ENCODE results near the gene SERINC5.

DNA sequence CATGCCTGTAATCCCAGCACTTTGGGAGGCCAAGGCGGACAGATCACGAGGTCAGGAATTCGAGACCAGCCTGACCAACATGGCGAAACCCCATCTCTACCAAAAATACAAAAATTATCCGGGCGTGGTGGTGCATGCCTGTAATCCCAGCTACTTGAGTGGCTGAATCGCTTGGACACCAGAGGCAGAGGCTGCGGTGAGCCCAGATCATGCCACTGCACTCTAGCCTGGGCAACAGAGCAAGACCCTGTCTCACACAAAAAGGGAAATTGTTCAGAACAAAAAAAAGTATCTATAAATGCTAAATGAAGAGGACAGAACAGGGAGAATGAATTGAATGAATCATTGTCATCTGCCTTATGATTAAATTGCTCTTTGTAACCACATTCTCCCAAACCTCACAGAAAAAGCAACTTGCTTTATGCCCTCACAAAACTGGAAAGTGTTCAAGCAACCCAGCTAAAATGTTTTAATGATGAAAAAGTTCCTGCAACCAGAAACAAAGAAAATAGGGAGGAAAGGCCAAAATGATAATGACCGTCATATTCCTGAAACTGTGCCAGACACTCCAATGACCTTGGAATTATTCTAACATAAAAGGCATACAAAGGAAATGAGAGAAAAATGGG, 83.7 kb downstream of the SERINC5 start:
- no peak for TF ChIP-seq EZH2phosphoT487 (IDR thresholded peaks at IDR 0.05; ENCODE audit: insufficient read depth, low read depth)
- TF ChIP-seq EZH2 (IDR thresholded peaks at IDR 0.05; ENCODE audit: insufficient read depth, poor library complexity, severe bottlenecking) = no peak
